AG09319 (cell line): ENCODE data around the gene PRR23A.
"Not testable (repeated sequence)": the region's sequence is repeated elsewhere in the genome, so short reads cannot be mapped to it uniquely, and the experiment has no call there.

Source experiments
- DNase-seq: peaks from one replicate; pipeline ENCODE4 v3.0.0-alpha.2; 2010; ENCODE audit warnings: low read depth; ENCODE audit errors: extremely low read depth
- CTCF ChIP-seq: IDR thresholded peaks from 2 replicates; pipeline ENCODE4 v1.5.1; 2011; ENCODE audit warnings: low read depth, mild to moderate bottlenecking, inconsistent platforms, low read length, moderate library complexity

Gene PRR23A

GRCh38 chr3:139032326-139033002 lies 26.4 kb upstream of the PRR23A start:
- no peak for TF ChIP-seq CTCF

GRCh38 chr3:139030576-139030975 lies 24.5 kb upstream of the PRR23A start:
- not testable (repeated sequence) for DNase-seq

More at GRCh38 chr3:139032326-139033002, 26.4 kb upstream of the PRR23A start:
- DNase-seq, result no peak

GRCh38 chr3:139024968-139025367 lies 18.9 kb upstream of the PRR23A start:
- no peak for TF ChIP-seq CTCF

GRCh38 chr3:139020868-139021234 lies 14.8 kb upstream of the PRR23A start, which contains the start of gene PRR23B:
Gene PRR23B, minus strand, starts transcription at chr3:139020926. Its CDS starts 265 bp downstream, at chr3:139020661.
- TF ChIP-seq CTCF, result no peak
- DNase-seq, result no peak

More at GRCh38 chr3:139024968-139025367, 18.9 kb upstream of the PRR23A start:
- DNase-seq, result no peak

- no peak for TF ChIP-seq CTCF
- no peak for DNase-seq
Measured at GRCh38 chr3:139020036-139020867, 14.2 kb upstream of the PRR23A start.

GRCh38 chr3:139016430-139017048 lies 10.5 kb upstream of the PRR23A start:
- no peak for DNase-seq
- TF ChIP-seq CTCF, result no peak

GRCh38 chr3:139005356-139005993 lies 593 bp downstream of the PRR23A start:
- no peak for TF ChIP-seq CTCF
- DNase-seq, result no peak
